BE2C (cell line): ENCODE measurements around the gene ARF1.

ENCODE experiments used
- DNase-seq: peaks from one replicate; pipeline ENCODE4 v3.0.0-alpha.2; 2020
- H3K27me3 ChIP-seq: fragments of 250-450 bp; sonication (Bioruptor Pico); 2 replicates; pipeline ENCODE4 v1.5.1; 2020; ENCODE audit warnings: mild to moderate bottlenecking
- H3K36me3 ChIP-seq: fragments of 250-450 bp; sonication (Bioruptor Pico); 2 replicates; pipeline ENCODE4 v1.5.1; 2020; ENCODE audit warnings: mild to moderate bottlenecking
- H3K4me1 ChIP-seq: fragments of 250-450 bp; sonication (Bioruptor Pico); 2 replicates; pipeline ENCODE4 v1.5.1; 2020
- H3K4me3 ChIP-seq: 2 replicates; pipeline ENCODE4 v1.5.1; 2011; ENCODE audit warnings: low read depth, low read length
- H3K9me3 ChIP-seq: fragments of 250-450 bp; sonication (Bioruptor Pico); 2 replicates; pipeline ENCODE4 v1.5.1; 2020
- TF ChIP-seq, protein P1 (sequence below): IDR thresholded peaks from 2 replicates; pipeline ENCODE4 v1.5.1; 2012; ENCODE audit warnings: mild to moderate bottlenecking, low read depth, low read length

ARF1 gene

DNA sequence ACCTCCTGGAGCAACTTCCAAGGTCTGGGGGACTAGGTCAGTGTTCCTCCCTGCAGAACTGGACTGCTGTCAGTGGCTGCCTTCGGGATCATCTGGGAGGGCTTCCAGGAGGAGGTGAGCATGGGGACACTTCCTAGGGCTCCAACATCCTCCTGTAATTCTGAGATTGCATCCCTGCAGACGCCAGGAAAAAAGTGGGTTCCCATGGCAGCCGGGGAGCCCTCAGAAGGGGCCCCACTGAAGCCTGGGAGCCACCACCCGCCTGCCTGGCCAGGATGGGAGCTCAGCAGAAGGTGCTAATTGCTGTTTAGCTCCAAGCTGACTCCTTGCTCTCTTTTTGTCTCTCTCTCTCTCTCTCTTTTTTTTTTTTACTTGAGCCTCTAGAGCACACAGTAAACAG lies 16.1 kb upstream of the ARF1 start:
- peaks cover 6% of the 10 kb centered on the region; the same call in 1 of the 2 replicates for H3K27me3 ChIP-seq
- no peaks in the 10 kb centered on the region for H3K36me3 ChIP-seq
- TF ChIP-seq, protein P1, sequence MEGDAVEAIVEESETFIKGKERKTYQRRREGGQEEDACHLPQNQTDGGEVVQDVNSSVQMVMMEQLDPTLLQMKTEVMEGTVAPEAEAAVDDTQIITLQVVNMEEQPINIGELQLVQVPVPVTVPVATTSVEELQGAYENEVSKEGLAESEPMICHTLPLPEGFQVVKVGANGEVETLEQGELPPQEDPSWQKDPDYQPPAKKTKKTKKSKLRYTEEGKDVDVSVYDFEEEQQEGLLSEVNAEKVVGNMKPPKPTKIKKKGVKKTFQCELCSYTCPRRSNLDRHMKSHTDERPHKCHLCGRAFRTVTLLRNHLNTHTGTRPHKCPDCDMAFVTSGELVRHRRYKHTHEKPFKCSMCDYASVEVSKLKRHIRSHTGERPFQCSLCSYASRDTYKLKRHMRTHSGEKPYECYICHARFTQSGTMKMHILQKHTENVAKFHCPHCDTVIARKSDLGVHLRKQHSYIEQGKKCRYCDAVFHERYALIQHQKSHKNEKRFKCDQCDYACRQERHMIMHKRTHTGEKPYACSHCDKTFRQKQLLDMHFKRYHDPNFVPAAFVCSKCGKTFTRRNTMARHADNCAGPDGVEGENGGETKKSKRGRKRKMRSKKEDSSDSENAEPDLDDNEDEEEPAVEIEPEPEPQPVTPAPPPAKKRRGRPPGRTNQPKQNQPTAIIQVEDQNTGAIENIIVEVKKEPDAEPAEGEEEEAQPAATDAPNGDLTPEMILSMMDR = no peak
- H3K4me1 ChIP-seq = no peaks in the 10 kb centered on the region
- no peak for DNase-seq
- no peak overlapping the region for H3K4me3 ChIP-seq
- H3K9me3 ChIP-seq = no peaks in the 10 kb centered on the region

DNA sequence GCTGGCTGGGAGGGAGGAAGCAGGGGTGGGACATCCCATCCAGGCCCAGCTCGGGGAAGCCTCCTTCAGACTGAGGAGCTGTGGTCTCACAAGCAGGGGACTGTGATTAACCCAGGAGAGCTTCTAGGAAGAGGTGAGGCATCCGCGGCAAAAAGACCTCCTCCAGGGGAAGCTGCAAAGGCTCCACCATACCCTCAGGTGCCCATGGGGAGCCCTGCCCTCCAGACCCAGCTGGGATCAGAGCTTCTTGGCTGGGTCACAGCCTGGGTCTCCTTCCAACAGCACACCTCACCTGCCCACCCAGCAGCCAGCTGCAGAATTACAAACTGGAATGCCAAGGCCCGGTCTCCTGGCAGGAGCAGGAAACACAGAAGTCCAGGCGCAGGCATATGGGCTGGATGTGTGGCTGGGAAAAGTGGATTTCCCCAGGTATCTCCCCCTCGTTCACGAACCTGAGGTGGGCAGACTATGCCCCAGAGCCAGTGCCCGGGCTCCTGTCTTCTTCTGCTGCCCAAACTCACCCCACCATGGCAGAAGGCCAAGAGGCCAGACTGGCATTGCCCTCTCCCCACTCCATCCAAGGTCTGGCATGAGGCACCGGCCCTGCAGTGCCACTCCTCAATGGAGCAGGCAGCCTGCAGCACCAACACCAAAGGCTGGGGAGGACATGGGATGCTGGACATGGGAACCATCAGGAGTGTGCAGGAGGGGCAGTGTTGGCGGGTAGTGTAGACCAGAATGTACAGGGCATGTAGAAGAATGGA lies 15.4 kb upstream of the ARF1 start:
- peaks cover 6% of the 10 kb centered on the region; the same call in 1 of the 2 replicates for H3K27me3 ChIP-seq
- DNase-seq = no peak
- no peaks in the 10 kb centered on the region for H3K36me3 ChIP-seq
- TF ChIP-seq, protein P1 = no peak
- H3K4me1 ChIP-seq = no peaks in the 10 kb centered on the region
- no peaks in the 10 kb centered on the region for H3K9me3 ChIP-seq
- no peak overlapping the region for H3K4me3 ChIP-seq

DNA sequence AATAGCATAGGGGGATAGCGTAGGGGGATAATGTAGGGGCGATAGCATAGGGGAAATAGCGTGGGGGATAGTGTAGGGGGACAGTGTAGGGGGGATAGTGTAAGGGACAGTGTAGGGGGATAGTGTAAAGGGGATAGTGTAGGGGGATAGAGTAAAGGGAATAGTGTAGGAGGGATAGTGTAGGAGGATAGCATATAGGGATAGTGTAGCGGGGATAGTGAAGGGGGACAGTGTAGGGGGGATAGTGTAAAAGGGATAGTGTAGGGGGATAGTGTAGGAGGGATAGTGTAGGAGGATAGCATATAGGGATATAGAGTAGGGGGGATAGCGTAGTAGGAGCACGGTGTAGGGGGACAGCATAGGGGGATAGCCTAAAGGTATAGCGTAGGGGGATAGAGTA lies 14.1 kb upstream of the ARF1 start:
- H3K4me1 ChIP-seq = peaks cover 1% of the 10 kb centered on the region; the same call in 1 of the 2 replicates
- no peaks in the 10 kb centered on the region for H3K36me3 ChIP-seq
- TF ChIP-seq, protein P1 = no peak
- peaks cover 6% of the 10 kb centered on the region; the same call in 1 of the 2 replicates for H3K27me3 ChIP-seq
- no peak overlapping the region for H3K4me3 ChIP-seq
- no peak for DNase-seq
- H3K9me3 ChIP-seq = no peaks in the 10 kb centered on the region

DNA sequence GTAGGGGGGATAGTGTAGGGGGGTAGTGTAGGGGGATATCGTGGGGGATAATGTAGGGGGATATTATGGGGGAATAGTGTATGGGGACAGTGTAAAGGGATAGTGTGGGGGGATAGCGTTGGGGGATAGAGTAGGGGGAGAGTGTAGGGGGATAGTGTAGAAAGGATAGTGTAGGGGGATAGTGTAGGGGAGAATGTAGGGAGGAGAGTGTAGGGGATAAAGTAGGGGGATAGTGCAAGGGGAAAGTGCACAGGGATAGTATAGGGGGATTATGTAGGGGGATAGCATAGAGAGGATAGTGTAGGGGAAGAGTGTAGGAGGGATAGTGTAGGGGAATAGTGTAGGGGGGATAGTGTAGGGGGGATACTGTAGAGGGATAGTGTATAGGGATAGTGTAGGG lies 12.3 kb upstream of the ARF1 start:
- H3K36me3 ChIP-seq = no peaks in the 10 kb centered on the region
- peaks cover 6% of the 10 kb centered on the region; the same call in 1 of the 2 replicates for H3K27me3 ChIP-seq
- no peak overlapping the region for H3K4me3 ChIP-seq
- TF ChIP-seq, protein P1 = no peak
- H3K4me1 ChIP-seq = peaks cover 10% of the 10 kb centered on the region; the same call in 1 of the 2 replicates
- DNase-seq = no peak
- H3K9me3 ChIP-seq = no peaks in the 10 kb centered on the region

DNA sequence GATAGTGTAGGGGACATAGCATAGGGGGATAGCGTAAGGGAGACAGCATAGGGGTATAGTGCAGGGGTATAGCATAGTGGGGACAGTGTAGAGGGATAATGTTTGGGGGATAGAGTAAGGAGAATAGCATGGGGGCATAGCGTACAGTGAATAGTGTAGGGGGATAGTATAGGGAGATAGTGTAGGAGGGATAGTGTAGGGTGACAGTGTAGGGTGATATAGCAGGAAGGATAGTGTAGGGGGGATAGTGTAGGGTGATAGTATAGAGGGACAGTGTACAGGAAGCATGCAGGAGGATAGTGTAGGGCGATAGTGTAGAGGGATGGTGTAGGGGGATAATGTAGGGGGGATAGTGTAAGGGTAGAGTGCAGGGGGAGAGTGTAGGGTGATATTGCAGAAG lies 11.7 kb upstream of the ARF1 start:
- H3K4me1 ChIP-seq = peaks cover 10% of the 10 kb centered on the region; the same call in 1 of the 2 replicates
- no peak for DNase-seq
- H3K27me3 ChIP-seq = peaks cover 6% of the 10 kb centered on the region; the same call in 1 of the 2 replicates
- TF ChIP-seq, protein P1 = no peak
- H3K36me3 ChIP-seq = no peaks in the 10 kb centered on the region
- H3K4me3 ChIP-seq = no peak overlapping the region
- no peaks in the 10 kb centered on the region for H3K9me3 ChIP-seq
